ENCODE measurements around the gene ZDHHC5. TPM values are rescaled to one million over a fixed set of nuclear protein-coding genes. Genes with fewer than 3 reads are reported as not detected.

ZDHHC5 gene
- total and polyA plus RNA-seq, 2 of the 13 experiments (the other 11 are each of a cell fraction or from before 2014, with no cell fraction given) = 26.6 to 34.0 TPM

DNA sequence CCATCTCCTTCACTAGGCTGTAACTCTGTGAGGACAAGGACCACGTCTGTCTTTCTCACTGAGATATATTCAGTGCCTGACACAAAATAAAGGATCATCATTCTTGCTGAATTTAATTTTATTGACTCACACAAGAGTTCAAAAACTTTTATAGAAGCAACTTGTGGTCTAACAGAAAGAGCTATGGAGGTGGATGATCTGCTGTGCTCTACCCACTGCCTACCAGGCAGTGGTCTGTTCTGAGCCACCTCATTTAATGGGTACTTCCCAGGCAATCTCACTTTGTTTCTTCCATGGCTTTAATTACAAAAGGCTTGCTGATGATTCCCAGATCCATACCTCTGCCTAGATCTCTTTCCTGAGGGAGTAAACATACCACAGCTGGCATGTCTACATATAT, 79.0 kb downstream of the ZDHHC5 start:
- WGBS (ENCODE audit: low lambda C conversion rate) = 100% methylated on average over 1 of the region's 1 CpG
- no peak overlapping the region for H3K4me3 ChIP-seq (replicated peaks in 1 of 3; ENCODE audit: insufficient read depth in 1 of 3, low read depth in 2 of 3, low read length in 3 of 3)
- FAIRE-seq (no peak), ATAC-seq (no peak), DNase-seq (ENCODE audit: low spot score) (no peak)
- in situ Hi-C loops (cut with HindIII; ENCODE audit: extremely low pct_ligation_motif_present, low pct_unique_long_range_greater_than_20kb) (loop anchor here (10.0 kb wide), 1 partner anchor 768 kb away; no protein-coding TSS in a partner anchor), intact Hi-C loops (cut with micrococcal nuclease; ENCODE audit: unreplicated experiment) (no loop called here)
- no peak overlapping the region for H3K9ac ChIP-seq (ENCODE audit: insufficient read depth, low read depth, low read length)
- peaks cover 4 to 32% of the 10 kb centered on the region in 2 experiments for H3K36me3 ChIP-seq (replicated peaks in 1 of 2; ENCODE audit: control insufficient read depth in 1 of 2, insufficient read depth in 2 of 2, low read length in 2 of 2)
- H3K79me2 ChIP-seq (ENCODE audit: insufficient read depth, low read length) = peaks cover 10% of the 10 kb centered on the region
- no peaks in the 10 kb centered on the region for H4K20me1 ChIP-seq (ENCODE audit: insufficient read depth, low read length)
- no peaks in the 10 kb centered on the region for H3K9me3 ChIP-seq (ENCODE audit: low read length)
- BruUV-seq (replicated peaks) = no TSS peak
- H2AFZ ChIP-seq (ENCODE audit: low read length) = no peak overlapping the region
- peaks cover 13% of the 10 kb centered on the region for H3K4me1 ChIP-seq (ENCODE audit: insufficient read depth, low read length)
- POLR2A ChIA-PET = interaction anchor here (1.0 kb wide), 1 partner anchor 35 kb away, joined by 3 read pairs; the partner anchor contains the start of gene MED19
- CTCF ChIA-PET (ENCODE audit: low intra/inter-chr PET ratio, low total read pairs) = no interaction called here
- H3K4me2 ChIP-seq (ENCODE audit: low read depth, low read length) = no peak overlapping the region
- no peaks in the 10 kb centered on the region for H3K27me3 ChIP-seq (ENCODE audit: control insufficient read depth in 1 of 2, insufficient read depth in 2 of 2, low read length in 2 of 2)
- no peak overlapping the region for H3K27ac ChIP-seq (ENCODE audit: extremely low read length, insufficient read depth, low read length)
- no peak for TF ChIP-seq GLI4 (CRISPR knock-in tag; IDR thresholded peaks at IDR 0.05; ENCODE audit: borderline replicate concordance)
- TF ChIP-seq XRCC5 (optimal IDR thresholded peaks at IDR 0.05; ENCODE audit: low read length) = no peak
- TF ChIP-seq ZNF792 (CRISPR knock-in tag; IDR thresholded peaks at IDR 0.05) = no peak
- no peak for TF ChIP-seq HNRNPUL1 (IDR thresholded peaks at IDR 0.05; ENCODE audit: low read depth, low read length)
- TF ChIP-seq ELK4 (CRISPR knock-in tag; IDR thresholded peaks at IDR 0.05; ENCODE audit: borderline replicate concordance) = no peak
- TF ChIP-seq SRSF1 (optimal IDR thresholded peaks at IDR 0.05; ENCODE audit: low read depth, low read length) = no peak
- TF ChIP-seq ZNF276 (CRISPR knock-in tag; IDR thresholded peaks at IDR 0.05; ENCODE audit: low read depth) = no peak
- TF ChIP-seq, protein P1, sequence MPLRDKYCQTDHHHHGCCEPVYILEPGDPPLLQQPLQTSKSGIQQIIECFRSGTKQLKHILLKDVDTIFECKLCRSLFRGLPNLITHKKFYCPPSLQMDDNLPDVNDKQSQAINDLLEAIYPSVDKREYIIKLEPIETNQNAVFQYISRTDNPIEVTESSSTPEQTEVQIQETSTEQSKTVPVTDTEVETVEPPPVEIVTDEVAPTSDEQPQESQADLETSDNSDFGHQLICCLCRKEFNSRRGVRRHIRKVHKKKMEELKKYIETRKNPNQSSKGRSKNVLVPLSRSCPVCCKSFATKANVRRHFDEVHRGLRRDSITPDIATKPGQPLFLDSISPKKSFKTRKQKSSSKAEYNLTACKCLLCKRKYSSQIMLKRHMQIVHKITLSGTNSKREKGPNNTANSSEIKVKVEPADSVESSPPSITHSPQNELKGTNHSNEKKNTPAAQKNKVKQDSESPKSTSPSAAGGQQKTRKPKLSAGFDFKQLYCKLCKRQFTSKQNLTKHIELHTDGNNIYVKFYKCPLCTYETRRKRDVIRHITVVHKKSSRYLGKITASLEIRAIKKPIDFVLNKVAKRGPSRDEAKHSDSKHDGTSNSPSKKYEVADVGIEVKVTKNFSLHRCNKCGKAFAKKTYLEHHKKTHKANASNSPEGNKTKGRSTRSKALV (CRISPR knock-in tag; IDR thresholded peaks at IDR 0.05) = no peak
- TF ChIP-seq, protein P2, sequence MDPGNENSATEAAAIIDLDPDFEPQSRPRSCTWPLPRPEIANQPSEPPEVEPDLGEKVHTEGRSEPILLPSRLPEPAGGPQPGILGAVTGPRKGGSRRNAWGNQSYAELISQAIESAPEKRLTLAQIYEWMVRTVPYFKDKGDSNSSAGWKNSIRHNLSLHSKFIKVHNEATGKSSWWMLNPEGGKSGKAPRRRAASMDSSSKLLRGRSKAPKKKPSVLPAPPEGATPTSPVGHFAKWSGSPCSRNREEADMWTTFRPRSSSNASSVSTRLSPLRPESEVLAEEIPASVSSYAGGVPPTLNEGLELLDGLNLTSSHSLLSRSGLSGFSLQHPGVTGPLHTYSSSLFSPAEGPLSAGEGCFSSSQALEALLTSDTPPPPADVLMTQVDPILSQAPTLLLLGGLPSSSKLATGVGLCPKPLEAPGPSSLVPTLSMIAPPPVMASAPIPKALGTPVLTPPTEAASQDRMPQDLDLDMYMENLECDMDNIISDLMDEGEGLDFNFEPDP (CRISPR knock-in tag; conservative IDR thresholded peaks at IDR 0.05) = no peak
- TF ChIP-seq, protein P3, sequence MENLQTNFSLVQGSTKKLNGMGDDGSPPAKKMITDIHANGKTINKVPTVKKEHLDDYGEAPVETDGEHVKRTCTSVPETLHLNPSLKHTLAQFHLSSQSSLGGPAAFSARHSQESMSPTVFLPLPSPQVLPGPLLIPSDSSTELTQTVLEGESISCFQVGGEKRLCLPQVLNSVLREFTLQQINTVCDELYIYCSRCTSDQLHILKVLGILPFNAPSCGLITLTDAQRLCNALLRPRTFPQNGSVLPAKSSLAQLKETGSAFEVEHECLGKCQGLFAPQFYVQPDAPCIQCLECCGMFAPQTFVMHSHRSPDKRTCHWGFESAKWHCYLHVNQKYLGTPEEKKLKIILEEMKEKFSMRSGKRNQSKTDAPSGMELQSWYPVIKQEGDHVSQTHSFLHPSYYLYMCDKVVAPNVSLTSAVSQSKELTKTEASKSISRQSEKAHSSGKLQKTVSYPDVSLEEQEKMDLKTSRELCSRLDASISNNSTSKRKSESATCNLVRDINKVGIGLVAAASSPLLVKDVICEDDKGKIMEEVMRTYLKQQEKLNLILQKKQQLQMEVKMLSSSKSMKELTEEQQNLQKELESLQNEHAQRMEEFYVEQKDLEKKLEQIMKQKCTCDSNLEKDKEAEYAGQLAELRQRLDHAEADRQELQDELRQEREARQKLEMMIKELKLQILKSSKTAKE (CRISPR knock-in tag; IDR thresholded peaks at IDR 0.05; ENCODE audit: borderline replicate concordance) = no peak
- TF ChIP-seq, protein P4, sequence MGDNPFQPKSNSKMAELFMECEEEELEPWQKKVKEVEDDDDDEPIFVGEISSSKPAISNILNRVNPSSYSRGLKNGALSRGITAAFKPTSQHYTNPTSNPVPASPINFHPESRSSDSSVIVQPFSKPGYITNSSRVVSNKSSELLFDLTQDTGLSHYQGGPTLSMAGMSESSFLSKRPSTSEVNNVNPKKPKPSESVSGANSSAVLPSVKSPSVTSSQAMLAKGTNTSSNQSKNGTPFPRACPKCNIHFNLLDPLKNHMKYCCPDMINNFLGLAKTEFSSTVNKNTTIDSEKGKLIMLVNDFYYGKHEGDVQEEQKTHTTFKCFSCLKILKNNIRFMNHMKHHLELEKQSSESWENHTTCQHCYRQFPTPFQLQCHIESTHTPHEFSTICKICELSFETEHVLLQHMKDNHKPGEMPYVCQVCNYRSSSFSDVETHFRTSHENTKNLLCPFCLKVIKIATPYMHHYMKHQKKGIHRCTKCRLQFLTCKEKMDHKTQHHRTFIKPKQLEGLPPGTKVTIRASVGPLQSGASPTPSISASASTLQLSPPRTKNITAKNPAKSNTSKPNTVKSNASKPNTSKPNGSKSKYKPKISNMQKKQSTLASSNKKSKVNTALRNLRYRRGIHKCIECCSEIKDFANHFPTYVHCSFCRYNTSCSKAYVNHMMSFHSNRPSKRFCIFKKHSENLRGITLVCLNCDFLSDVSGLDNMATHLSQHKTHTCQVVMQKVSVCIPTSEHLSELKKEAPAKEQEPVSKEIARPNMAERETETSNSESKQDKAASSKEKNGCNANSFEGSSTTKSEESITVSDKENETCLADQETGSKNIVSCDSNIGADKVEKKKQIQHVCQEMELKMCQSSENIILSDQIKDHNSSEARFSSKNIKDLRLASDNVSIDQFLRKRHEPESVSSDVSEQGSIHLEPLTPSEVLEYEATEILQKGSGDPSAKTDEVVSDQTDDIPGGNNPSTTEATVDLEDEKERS (CRISPR knock-in tag; IDR thresholded peaks at IDR 0.05) = no peak
